ENCODE measurements around the gene CNNM3.

GRCh38 chr2:96801786-96802595, 14.1 kb upstream of the CNNM3 start:
- no peak for TF ChIP-seq CTCF (IDR thresholded peaks at IDR 0.05)
- TF ChIP-seq POLR2A (IDR thresholded peaks at IDR 0.05) = no peak

Measured in adrenal gland (tissue), 5 donors.